Activated T-helper 1 cell treated with anti-CD3 and anti-CD28 coated beads, Interleukin-2, amount 50 U/mL, for 16 hours (primary cell): ENCODE measurements around the gene HHAT.

Source experiments
- DNase-seq, 2 donors: peaks; one replicate each; pipeline ENCODE4 v3.0.0-alpha.2; 2020; ENCODE audit warnings: low read depth in 1 of 2, low spot score in 1 of 2

Gene HHAT

GRCh38 chr1:210328746-210329503 lies at the start of gene HHAT:
HHAT (plus strand) TSS chr1:210328902; CDS start chr1:210348976, 20,074 bp downstream.
- peak; percentile 26 to 37 for DNase-seq

- no peak for DNase-seq
These were observed 48.5 kb upstream of the HHAT start for GRCh38 chr1:210280221-210280620.

GRCh38 chr1:210288116-210288515 lies 40.6 kb upstream of the HHAT start:
- DNase-seq = no peak

- DNase-seq = no peak
These were observed 39.5 kb upstream of the HHAT start for GRCh38 chr1:210289248-210289647.

- no peak for DNase-seq
These were observed 37.5 kb upstream of the HHAT start for GRCh38 chr1:210291081-210291764.

GRCh38 chr1:210291786-210292230 lies 36.9 kb upstream of the HHAT start:
- DNase-seq = no peak

GRCh38 chr1:210292231-210292871 lies 36.4 kb upstream of the HHAT start:
- DNase-seq = peak in 1 of 2 donors; percentile 5

- no peak for DNase-seq
These were observed 35.5 kb upstream of the HHAT start for GRCh38 chr1:210293171-210293607.

- DNase-seq = no peak
These were observed 33.5 kb upstream of the HHAT start for GRCh38 chr1:210294999-210295745.

GRCh38 chr1:210296682-210297081 lies 32.0 kb upstream of the HHAT start:
- no peak for DNase-seq

GRCh38 chr1:210298296-210298695 lies 30.4 kb upstream of the HHAT start:
- no peak for DNase-seq

- no peak for DNase-seq
These were observed 29.8 kb upstream of the HHAT start for GRCh38 chr1:210298936-210299335.

- DNase-seq = no peak
These were observed 29.2 kb upstream of the HHAT start for GRCh38 chr1:210299501-210299900.

- no peak for DNase-seq
These were observed 27.6 kb upstream of the HHAT start for GRCh38 chr1:210300923-210301614.

- no peak for DNase-seq
These were observed 27.1 kb upstream of the HHAT start for GRCh38 chr1:210301615-210302000.

- no peak for DNase-seq
These were observed 26.2 kb upstream of the HHAT start for GRCh38 chr1:210302501-210302900.

- no peak for DNase-seq
These were observed 25.3 kb upstream of the HHAT start for GRCh38 chr1:210303391-210303790.

- no peak for DNase-seq
These were observed 18.0 kb upstream of the HHAT start for GRCh38 chr1:210310562-210311153.

- no peak for DNase-seq
These were observed 16.8 kb upstream of the HHAT start for GRCh38 chr1:210311726-210312493.
